Heart right ventricle (tissue), 16 donors: ENCODE results near the gene H6PD. TPM values are rescaled to one million over a fixed set of nuclear protein-coding genes. Genes with fewer than 3 reads are reported as not detected.

Source experiments
- ATAC-seq, 8 donors: fragments of 200-7000 bp; cut with Tn5 transposase; one replicate each; pipeline ENCODE4 v1.9.1; 2020; ENCODE audit warnings: mild to moderate bottlenecking in 8 of 8, moderate library complexity in 8 of 8, moderate number of reproducible peaks in 1 of 8
- DNase-seq, 2 donors: peaks; one replicate each; pipeline ENCODE4 v3.0.0-alpha.2; 2020
- H3K27ac ChIP-seq, 10 donors: fragments of 200-600 bp; sonication (generic) in 2 of 10; one replicate each; pipeline versions ENCODE4 v1.5.0 to v1.8.0; 2020 to 2022; ENCODE audit warnings: mild to moderate bottlenecking in 3 of 10
- H3K27me3 ChIP-seq, 7 donors: fragments of 200-600 bp; one replicate each; pipeline ENCODE4 v1.8.0; 2021 to 2022; ENCODE audit warnings: mild to moderate bottlenecking in 2 of 7
- H3K36me3 ChIP-seq, 9 donors: fragments of 200-600 bp; sonication (generic) in 1 of 9; one replicate each; pipeline versions ENCODE4 v1.5.0 to v1.8.0; 2020 to 2022; ENCODE audit warnings: mild to moderate bottlenecking in 2 of 9
- H3K4me1 ChIP-seq, 9 donors: fragments of 200-600 bp; sonication (generic) in 1 of 9; one replicate each; pipeline versions ENCODE4 v1.5.0 to v1.8.0; 2020 to 2022; ENCODE audit warnings: mild to moderate bottlenecking in 4 of 9
- H3K4me3 ChIP-seq, 10 donors: fragments of 200-600 bp; sonication (generic) in 2 of 10; one replicate each; pipeline versions ENCODE4 v1.5.0 to v1.8.0; 2020 to 2022; ENCODE audit warnings: mild to moderate bottlenecking in 7 of 10, moderate library complexity in 2 of 10
- H3K9me3 ChIP-seq, 11 donors: fragments of 200-600 bp in 10 of 11; sonication (generic) in 2 of 11; one replicate each; pipeline versions ENCODE4 v1.5.0 to v1.8.0; 2013 to 2022; ENCODE audit warnings: mild to moderate bottlenecking in 2 of 11, control low read depth in 1 of 11, moderate library complexity in 1 of 11
- WGBS, 2 donors: extraction: QIAGEN DNeasy Blood & Tissue Kit; methylation state at CpG; one replicate each; pipeline ENCODE4 v1.1.7; 2013; ENCODE audit warnings: inconsistent platforms in 1 of 2; 5-methylcytosine and 5-hydroxymethylcytosine counted together
- intact Hi-C, 10 donors: fragments of 100-400 bp; cut with DNase I; formaldehyde crosslinking; loops; one replicate each; pipeline versions ENCODE4 v1.11.1 to v1.14.2; 2022
- polyA plus RNA-seq, 2 donors: library from polyadenylated mRNA; stranded (reverse); fragments of 200-250 nt; gene quantifications; one replicate each; pipeline ENCODE4 v1.2.3, GENCODE V29; 2013
- total RNA-seq, 10 donors: library from RNA; stranded (reverse); fragmentation: NEBNext Ultra II Directional in 3 of 10; extraction: Animal tissue kit (Norgen Biotek cat#: 25700) in 3 of 10; gene quantifications; one replicate each; pipeline versions ENCODE4 v1.2.1 to v1.2.4, GENCODE V29; 2021 to 2023
- TF ChIP-seq, protein P1 (sequence below), 9 donors: fragments of 200-600 bp; sonication (generic) in 2 of 9; IDR thresholded peaks; one replicate each; pipeline versions ENCODE4 v1.5.0 to v1.8.0; 2021 to 2022; ENCODE audit warnings: antibody characterized with exemption in 9 of 9, mild to moderate bottlenecking in 5 of 9, moderate library complexity in 1 of 9
- donor health status: Arrhythmogenic right ventricular cardiomyopathy.
- donor health status: ischemic (EF 13 %, LVEDD 7.1; RV severe dilation, severe dysfunction).
- donor health status: healthy with polysubstance abuse.
- donor health status: DM: no; HTN: yes; CAD: no.
- donor health status: DM: no; HTN: no; CAD: no.
- donor health status: ischemic (EF 25% LVEDD 6.9; RV normal size, moderate dysfunction).
- donor health status: ischemic (EF 25% LVEDD 5.7; RV mildly dilated, moderate dysfunction).
- donor health status: healthy.
- donor health status: DM: yes; HTN: yes; CAD: no.
- donor health status: Ischemic cardiomyopathy.
- donor health status: ischemic (EF 35%, LVEDD 5.7; RV mildly dilated, moderate dysfunction).
- donor health status: nonischemic (EF 11% LVEDD 7.7; RV severe dilation, severe dysfunction).
- donor health status: DM: yes; HTN: yes; CAD: no.
- donor health status: PGD.
- donor health status: ischemic (EF 29% LVEDD 5.4; RV normal size, mild dysfunction).
- donor health status: nonischemic (EF 23%, LVEDD 6.1; RV moderate dilation, normal function).

The H6PD gene
- total and polyA plus RNA-seq, 12 donors, result 5.7 to 45.0 (median 28.4) TPM

DNA sequence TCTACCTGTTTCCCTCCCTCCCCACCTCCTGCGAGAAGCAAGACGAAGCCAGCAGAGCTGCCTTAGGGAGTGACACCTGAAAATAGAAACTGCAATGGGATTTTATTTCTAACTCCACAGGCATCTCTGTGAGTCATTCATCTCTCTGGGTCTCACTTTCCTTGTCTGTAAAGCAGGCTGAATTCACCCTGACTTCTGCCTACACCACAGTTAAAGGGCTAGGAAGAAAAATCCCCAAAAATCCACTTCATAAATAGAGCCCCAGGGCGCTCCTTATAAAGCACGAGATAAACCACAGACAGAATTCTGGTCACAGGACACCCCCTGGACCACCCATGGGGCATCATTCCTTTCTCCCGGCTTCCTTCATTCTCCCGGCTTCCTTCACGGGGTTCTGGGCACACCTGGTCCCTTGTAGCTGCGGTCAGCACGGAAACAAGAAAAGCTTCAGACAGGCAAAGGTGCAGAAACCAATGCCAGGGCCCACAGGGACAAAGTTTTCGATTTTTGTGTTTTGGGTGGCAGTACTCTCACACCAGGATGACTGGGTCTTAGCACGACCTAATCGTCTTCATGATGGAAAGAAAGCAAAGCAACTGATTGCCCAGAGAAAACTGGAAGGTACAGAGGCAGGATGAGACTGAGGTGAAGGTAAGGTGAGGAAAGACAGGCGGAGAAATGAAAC is 2.8 kb upstream of the H6PD start:
- Histone ChIP-seq H3K9me3 (no peaks in the 10 kb centered on the region), H3K27me3 (no peaks in the 10 kb centered on the region), H3K4me1 (peaks cover 0 to 38% (median 28%) of the 10 kb centered on the region in 9 donors), H3K36me3 (no peaks in the 10 kb centered on the region), H3K4me3 (no peak overlapping the region), H3K27ac (peak overlapping the region in 2 of 10 donors; percentile 36 to 52)
- DNase-seq, result no peak
- intact Hi-C loops, result no loop called here
- ATAC-seq, result no peak
- TF ChIP-seq, protein P1, sequence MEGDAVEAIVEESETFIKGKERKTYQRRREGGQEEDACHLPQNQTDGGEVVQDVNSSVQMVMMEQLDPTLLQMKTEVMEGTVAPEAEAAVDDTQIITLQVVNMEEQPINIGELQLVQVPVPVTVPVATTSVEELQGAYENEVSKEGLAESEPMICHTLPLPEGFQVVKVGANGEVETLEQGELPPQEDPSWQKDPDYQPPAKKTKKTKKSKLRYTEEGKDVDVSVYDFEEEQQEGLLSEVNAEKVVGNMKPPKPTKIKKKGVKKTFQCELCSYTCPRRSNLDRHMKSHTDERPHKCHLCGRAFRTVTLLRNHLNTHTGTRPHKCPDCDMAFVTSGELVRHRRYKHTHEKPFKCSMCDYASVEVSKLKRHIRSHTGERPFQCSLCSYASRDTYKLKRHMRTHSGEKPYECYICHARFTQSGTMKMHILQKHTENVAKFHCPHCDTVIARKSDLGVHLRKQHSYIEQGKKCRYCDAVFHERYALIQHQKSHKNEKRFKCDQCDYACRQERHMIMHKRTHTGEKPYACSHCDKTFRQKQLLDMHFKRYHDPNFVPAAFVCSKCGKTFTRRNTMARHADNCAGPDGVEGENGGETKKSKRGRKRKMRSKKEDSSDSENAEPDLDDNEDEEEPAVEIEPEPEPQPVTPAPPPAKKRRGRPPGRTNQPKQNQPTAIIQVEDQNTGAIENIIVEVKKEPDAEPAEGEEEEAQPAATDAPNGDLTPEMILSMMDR (IDR thresholded peaks at IDR 0.05), result no peak
- 75 to 76% methylated on average over 13 of the region's 13 CpGs for WGBS, 2 donors

DNA sequence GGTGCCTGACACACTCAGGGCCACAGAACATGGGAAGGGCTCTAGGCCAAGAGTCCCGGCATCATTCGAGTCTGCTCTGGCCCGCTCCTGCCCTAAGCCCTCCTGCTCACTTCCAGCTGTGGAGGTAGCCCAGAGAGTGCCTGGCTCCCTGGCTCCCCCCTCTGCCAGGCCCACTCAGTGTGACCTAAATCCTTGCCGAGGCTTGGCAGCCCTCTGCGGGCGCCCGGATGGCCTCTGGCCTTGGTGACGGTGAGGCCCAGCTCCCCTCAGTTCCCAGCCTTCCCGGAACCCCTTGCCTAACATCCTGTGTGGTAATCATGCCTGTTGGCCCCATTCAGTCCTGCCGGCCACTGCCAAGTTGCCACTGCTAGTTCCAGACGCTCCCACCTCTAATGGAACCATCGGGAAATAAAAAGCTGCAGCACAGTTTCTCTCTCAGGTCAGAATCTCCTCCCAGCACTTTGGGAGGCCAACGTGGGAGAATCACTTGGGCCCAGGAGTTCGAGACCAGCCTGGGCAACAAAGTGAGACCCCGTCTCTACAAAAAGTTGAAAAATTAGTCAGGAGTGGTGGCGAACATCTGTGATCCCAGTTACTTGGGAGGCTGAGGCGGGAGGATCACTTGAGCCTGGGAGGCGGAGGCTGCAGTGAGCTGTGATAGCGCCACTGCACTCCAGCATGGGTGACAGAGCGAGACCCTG is 1.2 kb upstream of the H6PD start:
- TF ChIP-seq, protein P1 (IDR thresholded peaks at IDR 0.05), result peak in 2 of 9 donors; percentile 19 to 30
- Histone ChIP-seq H3K9me3 (no peaks in the 10 kb centered on the region), H3K27ac (peak overlapping the region in 9 of 10 donors; percentile 91 to 99 (median 95)), H3K4me1 (peaks cover 2 to 54% (median 43%) of the 10 kb centered on the region in 9 donors), H3K36me3 (no peaks in the 10 kb centered on the region), H3K4me3 (peak overlapping the region in 2 of 10 donors; percentile 66 to 67), H3K27me3 (no peaks in the 10 kb centered on the region)
- ATAC-seq (peak; percentile 49 to 89 (median 74)), DNase-seq (peak; percentile 78 to 79)
- intact Hi-C loops, result no loop called here
- WGBS, 2 donors, result 47 to 49% methylated on average over 20 of the region's 20 CpGs

DNA sequence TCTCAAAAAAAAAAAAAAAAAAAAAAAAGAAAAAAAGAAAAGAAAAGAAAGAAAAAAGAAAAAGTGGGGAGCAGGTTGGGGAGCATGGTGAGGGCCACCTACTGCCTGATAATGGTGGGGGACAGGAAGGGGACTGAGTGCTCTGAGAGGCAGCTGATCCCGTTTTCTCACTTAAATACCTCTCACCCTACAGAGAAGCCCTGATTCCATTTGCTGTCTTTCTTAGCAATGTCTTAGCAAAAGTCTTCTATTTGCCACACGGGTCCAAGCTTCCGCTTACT is 692 bp upstream of the H6PD start:
- WGBS, 2 donors, result 46 to 79% methylated on average over 3 of the region's 3 CpGs
- intact Hi-C loops, result loop anchor here in 2 of 10 donors (1.0 to 2.0 kb wide), 2 partner anchors 19 to 257 kb away; no protein-coding TSS in a partner anchor
- DNase-seq, result no peak
- TF ChIP-seq, protein P1 (IDR thresholded peaks at IDR 0.05), result no peak
- Histone ChIP-seq H3K27me3 (no peaks in the 10 kb centered on the region), H3K4me1 (peaks cover 2 to 59% (median 48%) of the 10 kb centered on the region in 9 donors), H3K9me3 (no peaks in the 10 kb centered on the region), H3K27ac (peak overlapping the region; percentile 91 to 99 (median 95)), H3K4me3 (peak overlapping the region in 9 of 10 donors; percentile 23 to 70 (median 66)), H3K36me3 (no peaks in the 10 kb centered on the region)
- ATAC-seq, result peak in 2 of 8 donors; percentile 1

DNA sequence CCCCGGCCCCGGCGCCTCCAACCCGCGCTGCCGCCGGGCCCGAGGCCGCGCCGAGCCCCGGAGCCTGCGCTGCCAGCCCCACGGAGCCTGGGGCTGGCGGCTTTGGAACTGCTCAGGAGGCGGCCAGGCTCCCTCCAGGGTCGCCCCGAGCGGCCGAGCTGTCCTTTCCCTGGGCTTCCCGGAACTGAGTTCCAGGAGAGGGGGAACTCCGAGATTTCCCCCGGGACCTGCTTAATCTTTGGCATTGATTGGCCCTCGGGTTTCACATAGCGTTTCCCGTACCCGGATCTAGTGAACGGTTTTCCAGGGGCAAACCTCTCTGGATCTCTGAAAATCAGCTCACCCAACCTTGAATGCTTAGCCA is 504 bp downstream of the H6PD start:
- DNase-seq, result peak in 1 of 2 donors; percentile 65
- H3K4me1 ChIP-seq, result peaks cover 2 to 71% (median 60%) of the 10 kb centered on the region in 9 donors
- peak in 1 of 8 donors; percentile 1 for ATAC-seq

More for the DNA sequence above, 504 bp downstream of the H6PD start:
- H3K27ac ChIP-seq, result peak overlapping the region; percentile 91 to 99 (median 95)
- intact Hi-C loops, result loop anchor here in 1 of 10 donors (2.0 kb wide), 1 partner anchor 18 kb away; no protein-coding TSS in a partner anchor
- H3K27me3 ChIP-seq, result no peaks in the 10 kb centered on the region
- peak overlapping the region; percentile 40 to 78 (median 66) for H3K4me3 ChIP-seq
- H3K36me3 ChIP-seq, result peaks cover 0 to 2% (median 0%) of the 10 kb centered on the region in 9 donors
- TF ChIP-seq, protein P1 (IDR thresholded peaks at IDR 0.05), result no peak
- WGBS, 2 donors, result 0 to 1% methylated on average over 21 to 28 of the region's 28 CpGs
- no peaks in the 10 kb centered on the region for H3K9me3 ChIP-seq
